Dedifferentiated amniotic fluid mesenchymal stem cell (primary cell): ENCODE measurements around the gene GALNT13.
"Not testable (repeated sequence)": the region's sequence is repeated elsewhere in the genome, so short reads cannot be mapped to it uniquely, and the experiment has no call there.

ENCODE experiments used
- DNase-seq: peaks from one replicate; pipeline ENCODE4 v3.0.0-alpha.2; 2016; ENCODE audit errors: extremely low spot score

The GALNT13 gene

DNA sequence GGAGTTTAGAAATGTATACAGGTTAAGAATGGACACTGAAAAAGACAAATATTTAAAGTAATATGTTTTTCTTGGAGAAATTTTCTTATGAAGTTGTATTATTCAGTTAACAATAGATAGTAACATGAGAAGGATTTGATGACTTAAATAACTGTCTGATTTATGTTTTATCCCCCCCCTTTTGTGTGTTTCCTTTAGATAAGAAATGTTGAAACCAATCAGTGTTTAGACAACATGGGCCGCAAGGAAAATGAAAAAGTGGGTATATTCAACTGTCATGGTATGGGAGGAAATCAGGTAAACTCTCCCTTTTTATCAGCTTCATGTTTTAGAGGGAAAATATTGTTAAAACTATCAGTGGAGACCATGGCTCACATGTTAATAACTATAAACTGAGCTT lies 537.1 kb downstream of the GALNT13 start:
- no peak for DNase-seq

DNA sequence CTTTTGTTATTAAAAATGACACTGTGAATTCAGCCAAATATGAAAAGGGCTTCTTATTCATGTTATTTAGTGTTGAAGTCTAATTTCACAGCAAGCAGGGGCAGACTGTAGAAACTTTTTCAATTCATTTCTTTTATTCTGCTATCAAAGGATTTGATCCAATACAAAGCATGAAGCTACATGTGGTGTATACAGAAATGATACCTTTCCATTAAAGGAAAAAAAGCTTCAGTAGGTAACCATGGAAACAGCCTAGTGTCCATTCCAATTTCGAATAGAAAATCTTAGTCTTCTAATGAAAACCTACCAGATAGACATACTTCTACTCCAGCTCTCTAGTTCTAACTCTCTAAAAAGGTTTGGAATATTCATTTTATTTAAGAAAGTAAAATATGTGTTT lies 550.5 kb downstream of the GALNT13 start:
- no peak for DNase-seq

DNA sequence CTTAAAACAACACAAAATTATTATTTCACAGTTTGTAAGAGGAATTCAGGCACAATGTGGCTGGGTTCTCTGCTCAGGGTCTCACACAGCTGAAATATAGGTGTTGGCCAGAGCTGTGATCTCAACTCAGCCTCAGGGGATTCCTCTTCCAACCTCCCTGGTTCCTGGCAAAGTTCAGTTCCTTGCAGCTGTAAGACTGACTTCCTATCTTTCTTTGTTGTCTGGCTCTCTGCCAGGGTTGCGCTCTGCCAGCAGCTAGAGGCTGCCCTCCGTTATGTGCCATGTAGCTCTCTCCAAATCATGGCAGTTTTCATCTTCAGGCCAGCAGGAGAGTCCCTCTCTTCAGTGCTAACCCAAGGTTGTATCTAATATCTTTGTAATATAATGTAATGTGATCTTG lies 554.3 kb downstream of the GALNT13 start:
- no peak for DNase-seq

DNA sequence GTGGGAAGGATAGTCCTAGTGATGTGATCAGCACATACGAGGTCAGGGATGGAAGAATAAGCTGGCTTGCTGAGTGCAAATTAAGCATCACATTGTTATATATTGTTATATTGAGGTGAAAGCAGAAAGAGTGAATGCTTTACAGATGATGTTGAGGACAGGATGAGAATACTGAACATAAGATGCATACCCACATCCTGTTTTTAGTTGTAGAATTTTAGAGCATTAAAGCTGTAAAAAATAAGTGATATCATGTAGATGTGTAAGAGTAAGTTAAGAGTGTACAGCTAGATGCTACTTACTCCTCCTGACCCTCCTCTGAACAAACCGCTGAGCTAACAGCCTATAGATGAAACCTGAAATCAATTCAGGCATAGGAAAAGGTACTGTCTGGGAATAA lies 555.7 kb downstream of the GALNT13 start:
- no peak for DNase-seq

DNA sequence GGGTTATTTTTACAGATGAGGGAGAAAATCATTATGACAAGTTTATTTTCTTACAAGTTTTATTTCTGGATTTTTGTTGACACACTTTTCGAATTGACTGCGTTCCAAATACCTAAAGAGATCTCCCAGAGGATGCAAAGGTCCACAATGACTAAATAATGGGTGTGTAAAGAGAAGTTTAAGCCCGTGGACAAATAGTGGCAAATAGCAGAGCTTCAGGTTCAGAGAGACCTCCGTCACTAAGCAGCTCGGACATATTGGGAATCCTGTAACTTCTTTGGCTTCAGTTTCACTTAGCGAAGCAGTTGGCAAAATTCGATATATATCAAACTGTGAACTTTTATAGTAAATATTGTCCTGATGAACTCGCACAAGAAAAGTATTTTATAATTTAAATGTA lies 556.3 kb downstream of the GALNT13 start:
- no peak for DNase-seq

DNA sequence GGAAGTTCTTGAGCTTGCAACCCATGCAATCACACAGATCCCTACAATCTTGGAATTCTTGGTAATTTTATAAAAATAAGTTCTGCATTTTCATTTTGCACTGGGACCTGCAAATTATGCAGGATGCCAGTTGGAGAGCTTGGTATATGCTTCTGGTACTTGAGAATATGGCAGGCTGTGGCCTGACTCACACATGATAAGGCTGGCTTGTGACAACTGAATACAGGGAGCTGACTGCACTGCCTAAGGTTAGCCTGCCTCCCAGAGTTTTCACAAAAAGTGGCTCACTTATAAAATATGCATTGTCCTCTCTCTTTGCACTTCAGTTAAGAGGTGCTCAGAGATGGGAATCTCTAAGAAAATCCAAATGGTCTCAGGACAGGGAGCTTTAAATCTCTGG lies 561.3 kb downstream of the GALNT13 start:
- DNase-seq = no peak

DNA sequence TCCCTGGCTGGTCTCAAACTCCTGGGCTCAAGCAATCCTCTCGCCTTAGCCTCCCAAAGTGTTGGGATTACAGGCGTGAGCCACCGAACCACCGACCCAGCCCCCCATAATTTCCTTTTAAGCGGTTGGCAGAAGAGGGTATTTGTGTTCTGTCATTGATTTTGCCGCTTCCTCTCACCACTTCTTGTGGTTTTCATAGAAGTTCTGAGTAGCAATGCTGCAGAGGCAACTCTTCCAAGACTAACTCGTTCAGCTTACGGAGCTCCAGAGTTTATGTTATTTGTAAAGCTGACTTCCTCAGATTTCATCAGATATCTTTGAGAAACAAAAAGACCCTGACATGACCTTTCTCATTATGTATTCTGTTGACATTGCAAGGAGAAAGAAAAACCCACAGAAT lies 565.4 kb downstream of the GALNT13 start:
- no peak for DNase-seq

DNA sequence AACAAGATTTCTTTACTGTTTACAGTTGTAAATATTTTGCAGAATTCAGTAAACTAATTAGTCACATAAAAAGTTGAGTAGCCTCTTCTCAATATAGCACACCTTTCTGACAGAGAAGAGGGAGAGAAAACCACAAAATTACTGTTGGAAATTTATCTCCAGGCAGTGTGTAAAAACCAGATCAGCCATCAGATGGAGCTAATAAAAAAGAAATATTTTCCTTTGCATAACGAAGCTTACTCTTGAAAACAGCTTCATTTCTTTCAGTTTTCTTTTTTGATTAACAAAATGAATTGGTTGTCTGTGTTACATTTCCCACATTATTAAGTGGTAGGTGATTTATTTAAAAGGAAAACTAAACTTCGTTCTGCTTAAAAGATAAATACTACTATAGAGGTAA lies 567.4 kb downstream of the GALNT13 start:
- DNase-seq = no peak

DNA sequence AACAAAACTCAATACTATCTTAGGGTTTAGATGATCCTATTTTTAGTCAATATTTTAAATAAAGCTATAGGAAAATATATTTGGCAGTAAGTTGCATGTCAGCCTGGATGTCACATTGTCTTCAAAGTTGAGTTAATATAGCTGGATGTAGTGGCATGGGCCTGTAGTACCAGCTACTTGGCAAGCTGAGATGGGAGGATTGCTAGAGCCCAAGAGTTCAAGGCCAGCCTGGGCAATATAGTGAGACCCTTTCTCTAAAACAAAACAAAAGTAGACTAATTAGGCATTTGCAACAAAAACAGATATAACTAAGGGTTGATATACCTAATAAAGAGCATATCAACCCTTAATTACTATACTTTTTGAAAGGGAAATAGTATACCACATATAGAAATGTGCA lies 572.2 kb downstream of the GALNT13 start:
- DNase-seq = no peak

DNA sequence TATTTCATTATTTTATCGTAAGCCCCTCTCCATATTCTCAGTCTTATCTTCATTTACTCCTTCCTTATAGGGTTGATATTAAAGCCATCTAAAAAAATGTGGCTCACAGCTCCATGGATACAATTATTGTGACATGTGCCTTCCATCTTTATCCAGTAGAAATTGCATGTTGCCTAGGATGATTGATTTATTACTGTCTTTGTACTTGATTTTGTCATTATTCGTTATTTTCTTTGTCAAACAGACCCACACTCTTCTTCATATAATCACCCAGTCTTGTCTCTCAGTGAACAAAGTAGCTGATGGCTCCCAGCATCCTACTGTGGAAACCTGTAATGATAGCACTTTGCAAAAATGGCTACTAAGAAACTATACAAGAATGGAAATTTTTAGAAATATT lies 574.6 kb downstream of the GALNT13 start:
- no peak for DNase-seq

DNA sequence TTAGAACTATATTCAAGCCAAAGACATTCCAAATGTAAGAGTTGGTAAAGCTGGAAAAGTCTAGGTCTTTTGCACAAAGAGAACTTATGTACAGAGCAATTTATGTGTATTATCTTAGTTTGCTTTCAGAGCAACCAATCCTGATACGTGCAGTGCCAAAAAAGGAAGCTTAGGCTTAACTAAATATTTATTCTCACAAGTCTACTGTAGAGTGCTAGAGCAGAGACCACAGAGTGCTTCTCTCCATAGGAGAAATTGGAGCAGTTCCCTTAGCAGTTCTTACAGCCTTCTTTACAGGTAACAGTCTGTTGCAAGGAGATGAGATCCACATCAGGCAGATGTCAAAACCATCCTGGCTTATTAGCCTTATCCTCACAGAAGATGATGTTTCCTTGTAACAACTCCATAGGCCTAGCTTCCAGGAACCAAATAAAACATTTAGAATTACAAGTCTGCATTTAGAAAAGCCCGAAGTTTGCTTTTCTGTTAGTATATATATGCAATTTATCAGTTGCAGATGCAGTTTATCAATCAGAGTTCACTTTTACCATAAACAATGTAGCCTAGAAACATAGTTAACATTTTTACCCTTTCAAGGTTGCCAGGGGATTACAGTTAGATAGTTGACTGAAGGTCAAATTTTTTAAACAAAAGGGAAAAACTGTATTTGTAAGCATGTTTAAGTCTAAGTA lies 576.2 kb downstream of the GALNT13 start:
- DNase-seq = no peak

DNA sequence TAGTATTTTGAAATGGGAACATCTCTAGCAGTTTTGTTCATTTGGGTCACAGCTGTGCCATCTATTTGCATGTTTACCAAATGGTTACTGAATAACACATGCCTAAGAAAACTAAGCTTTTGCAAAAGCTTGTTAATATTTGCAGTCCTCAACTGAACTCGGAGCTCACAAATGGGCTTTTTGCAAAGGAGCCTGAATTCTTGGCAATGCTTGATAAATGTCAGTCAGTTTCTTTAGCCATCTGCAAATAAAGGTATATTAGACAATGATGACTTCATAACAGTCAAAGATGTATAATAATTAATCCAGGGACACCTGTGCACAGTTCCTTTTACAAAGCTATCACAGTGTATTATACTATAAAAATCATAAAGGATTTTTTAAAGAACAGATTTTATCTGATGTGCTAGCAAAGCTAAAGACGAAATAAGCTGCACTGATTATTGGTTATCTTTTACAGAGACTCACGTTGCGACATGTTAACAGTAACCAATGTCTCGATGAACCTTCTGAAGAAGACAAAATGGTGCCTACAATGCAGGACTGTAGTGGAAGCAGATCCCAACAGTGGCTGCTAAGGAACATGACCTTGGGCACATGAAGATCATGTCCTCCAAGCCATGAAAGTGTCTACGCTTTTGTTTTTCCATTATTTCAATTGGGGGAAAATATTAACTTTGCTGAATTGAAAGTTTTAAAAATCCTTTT lies 578.4 kb downstream of the GALNT13 start:
- DNase-seq = no peak

DNA sequence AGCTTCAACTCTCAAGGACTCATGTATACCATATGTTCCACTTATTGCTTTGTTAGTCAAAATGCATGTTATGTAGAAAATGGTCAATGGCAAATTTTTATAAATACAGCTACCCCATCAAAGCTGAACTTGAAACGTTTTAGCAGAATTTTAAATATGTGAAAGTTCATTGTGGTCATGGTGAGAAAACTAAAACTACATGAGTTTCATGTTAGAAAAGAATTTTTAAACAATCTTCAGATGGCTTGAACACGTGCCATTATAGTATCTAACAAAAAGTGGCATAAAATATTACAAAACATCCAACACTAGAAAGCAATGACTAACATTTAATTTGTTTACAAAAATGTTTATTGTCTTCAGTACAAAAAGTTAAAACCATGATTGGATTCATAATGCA lies 580.7 kb downstream of the GALNT13 start:
- DNase-seq = no peak

DNA sequence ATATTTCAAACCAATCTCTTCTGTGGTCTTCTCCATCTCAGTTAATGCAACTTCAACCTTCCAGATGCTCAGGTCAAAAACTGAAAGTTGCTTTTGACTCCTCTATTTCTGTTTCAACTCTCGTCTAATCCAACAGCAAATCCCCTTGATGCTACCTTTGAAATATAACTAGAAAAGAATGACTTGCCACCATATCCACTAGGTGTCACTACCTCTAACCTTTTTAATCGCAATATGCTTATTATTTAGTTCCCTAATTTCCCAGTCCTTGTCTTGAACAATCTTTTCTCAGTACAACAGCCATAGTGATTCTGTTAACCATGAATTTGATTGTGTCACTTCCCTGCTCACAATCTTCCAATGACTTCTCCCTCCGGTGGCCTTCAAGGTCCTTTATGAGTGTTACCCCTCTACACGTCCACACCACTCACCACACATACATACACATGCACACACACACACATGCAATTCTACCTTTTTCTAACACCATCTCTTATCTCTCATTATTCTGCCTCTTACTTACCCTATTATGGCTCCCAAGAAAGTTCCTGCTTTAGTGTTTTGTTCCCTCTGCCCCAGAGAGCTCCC lies 581.3 kb downstream of the GALNT13 start:
- no peak for DNase-seq

DNA sequence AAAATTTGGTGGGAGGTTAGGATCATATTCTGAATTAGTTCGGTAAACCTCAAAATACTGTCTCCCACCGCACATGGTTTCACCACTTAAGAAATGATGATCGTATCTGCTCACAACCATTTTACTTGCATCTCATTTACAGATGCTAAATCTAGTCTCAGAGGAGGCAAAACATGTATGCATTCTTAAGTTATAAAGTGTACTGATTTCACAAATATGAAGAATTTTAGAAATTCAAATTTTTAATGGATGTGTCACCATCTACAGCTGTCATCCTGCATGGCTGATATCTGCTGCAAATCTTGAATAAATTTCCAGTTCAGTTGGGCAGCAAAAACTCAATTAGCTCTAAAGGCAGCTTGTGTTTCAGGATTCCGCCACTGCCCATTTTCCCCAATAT lies 583.4 kb downstream of the GALNT13 start:
- DNase-seq = no peak

DNA sequence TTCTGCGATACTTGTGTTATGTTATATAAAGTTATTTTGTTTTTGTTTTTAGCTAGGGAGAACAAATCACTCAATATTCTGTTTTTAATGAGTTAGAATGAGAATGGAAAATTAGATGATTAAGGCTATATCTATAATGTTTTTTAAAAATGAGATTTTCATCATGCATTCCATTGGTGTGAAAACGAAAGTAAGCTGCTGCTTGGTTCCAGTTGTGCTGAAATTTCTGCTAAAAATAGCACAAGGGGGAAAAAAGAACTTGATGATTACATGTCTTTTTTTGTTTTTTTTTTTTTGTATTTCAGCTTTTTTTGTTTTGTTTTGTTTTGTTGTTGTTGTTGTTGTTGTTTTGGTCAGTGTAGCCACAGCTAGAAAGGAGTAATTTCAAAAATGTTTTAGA lies 584.1 kb downstream of the GALNT13 start:
- no peak for DNase-seq

DNA sequence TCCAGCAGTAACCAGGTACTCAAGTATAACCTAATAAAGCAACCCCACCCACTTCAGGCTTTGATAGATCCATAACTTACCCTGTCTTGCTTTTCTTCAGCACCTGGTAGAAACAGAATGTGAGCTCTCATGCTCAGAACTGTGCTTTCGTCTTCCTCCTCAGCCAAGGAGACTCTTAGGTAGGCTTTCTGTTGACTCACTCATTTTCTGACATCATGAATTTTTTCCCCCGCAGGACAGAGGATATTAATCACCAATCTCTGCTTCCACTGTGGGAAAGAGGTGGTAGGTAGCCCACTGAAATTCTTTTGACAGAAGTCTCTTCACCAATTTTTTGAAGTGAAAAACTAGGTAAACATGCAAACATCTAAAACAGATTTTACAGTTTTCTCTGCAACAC lies 585.6 kb downstream of the GALNT13 start:
- no peak for DNase-seq

DNA sequence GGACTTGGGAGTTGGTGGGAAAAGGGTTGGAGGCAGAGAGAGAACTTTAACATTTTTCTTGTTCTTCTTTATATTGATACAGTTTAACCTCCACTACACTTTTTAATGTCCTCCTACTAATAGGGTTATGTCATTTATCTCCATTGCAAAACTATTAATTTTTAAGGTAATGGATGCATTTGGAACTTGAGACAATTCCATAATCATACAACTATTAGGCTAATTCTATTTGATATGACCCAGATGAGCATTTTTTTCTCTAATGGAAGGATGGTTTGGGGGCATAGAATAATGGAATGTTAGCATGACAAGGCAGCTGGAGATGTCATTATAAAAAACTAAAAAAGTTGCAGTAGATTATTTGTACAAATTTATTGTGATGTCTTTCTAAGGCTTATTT lies 587.6 kb downstream of the GALNT13 start:
- no peak for DNase-seq

DNA sequence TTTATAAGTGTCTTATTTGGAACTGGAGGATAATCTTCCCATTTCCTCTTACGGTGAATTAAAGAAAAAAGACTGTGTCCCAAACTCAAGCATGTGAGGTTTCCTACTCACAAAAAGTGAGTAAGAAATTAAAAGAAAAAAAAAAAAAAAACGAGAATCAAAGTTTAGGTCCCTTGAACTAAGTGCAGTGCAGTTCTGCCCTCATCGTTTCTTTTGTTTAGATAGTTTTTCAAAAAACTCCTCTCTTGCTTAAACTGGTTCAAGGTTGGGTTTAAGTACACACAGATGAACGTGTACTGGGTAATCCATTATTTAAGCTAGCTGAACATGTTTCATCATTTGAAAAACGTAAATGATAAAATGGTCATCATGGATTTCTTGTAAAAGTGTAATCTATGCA lies 590.9 kb downstream of the GALNT13 start:
- DNase-seq = no peak

DNA sequence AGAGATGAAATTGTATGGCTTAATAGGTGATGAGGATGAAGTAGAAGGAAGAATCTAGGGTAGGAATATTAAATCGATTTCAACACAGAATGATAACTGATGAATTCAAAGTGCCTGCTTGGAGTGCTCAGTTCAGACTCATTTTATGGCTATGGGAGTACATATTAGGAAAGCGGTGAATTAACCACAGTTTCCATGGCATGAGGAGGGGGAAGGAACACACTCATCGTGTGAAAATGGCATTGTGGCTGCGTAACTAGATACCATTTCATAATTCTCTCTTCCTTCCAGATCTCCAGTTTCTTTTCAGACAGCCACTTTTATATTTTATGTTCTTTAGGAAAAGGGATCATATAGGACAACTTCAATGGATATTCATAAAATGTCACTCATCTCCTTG lies 594.5 kb downstream of the GALNT13 start:
- no peak for DNase-seq

DNA sequence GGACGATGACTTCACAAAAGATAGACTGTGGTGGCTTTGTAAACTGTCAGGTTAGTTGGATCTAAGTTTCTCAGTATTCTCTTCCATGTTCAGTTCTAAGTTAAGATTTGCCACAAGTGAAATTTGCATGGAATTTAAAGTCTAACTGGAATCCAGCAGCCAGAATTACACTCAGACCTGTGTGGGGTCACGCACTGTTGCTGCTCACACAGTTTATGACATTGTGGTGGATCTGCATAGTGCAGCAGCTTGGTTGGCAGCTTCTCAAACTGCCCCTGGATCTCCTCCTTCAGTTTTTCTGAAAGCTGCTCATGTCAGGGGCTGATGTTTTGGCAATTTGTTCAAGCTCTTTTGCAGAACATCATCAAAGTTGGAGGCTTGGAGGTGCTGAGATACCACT lies 598.7 kb downstream of the GALNT13 start:
- no peak for DNase-seq

DNA sequence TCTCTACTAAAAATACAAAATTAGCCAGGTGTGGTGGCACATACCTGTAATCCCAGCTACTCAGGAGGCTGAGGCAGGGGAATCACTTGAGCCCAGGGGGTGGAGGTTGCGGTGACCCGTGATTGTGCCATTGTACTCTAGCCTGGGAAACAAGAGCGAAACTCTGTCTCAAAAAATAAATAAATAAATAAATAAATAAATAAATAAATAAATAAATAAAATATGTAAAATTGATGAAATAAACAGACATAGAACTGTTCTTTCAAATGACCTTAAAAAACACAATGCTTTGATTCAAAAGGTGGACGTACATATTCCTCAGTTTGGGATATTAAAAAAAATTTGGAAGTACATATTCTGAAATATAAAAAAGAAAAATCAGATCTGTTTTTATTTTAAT lies 599.8 kb downstream of the GALNT13 start:
- DNase-seq = not testable (repeated sequence)

DNA sequence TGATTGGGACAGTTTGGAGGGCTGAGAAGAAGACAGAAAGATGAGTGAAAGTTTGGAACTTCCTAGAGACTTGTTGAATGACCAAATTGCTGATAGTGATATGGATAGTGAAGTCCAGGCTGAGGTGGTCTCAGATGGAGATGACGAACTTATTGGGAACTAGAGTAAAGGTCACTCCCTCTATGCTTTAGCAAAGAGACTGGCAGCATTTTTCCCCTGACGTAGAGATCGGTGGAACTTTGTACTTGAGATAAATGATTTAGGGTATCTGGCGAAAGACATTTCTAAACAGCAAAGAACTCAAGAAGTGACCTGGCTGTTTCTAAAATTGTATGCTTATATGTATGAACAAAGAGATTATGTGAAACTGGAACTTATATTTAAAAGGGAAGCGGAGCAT lies 605.6 kb downstream of the GALNT13 start:
- no peak for DNase-seq
